D721Med (cell line): ENCODE results near the gene GLMP.

Experiments used
- DNase-seq: peaks from one replicate; pipeline ENCODE4 v3.0.0; 2011; ENCODE audit warnings: low spot score; ENCODE audit not compliant: insufficient read length
- FAIRE-seq: peaks from 2 replicates; lab custom pipeline; 2011; peaks lifted over from hg19 to GRCh38; lab: Jason Lieb, UNC
- CTCF ChIP-seq: IDR thresholded peaks from 2 replicates; pipeline ENCODE4 v1.5.1; 2012; ENCODE audit warnings: mild to moderate bottlenecking, control low read depth; ENCODE audit not compliant: insufficient read depth; ENCODE audit errors: missing control alignments

GLMP gene

GRCh38 chr1:156245451-156246232 lies 49.8 kb downstream of the GLMP start:
- no peak for DNase-seq
- no peak for FAIRE-seq
- no peak for TF ChIP-seq CTCF

GRCh38 chr1:156244712-156245111 lies 50.8 kb downstream of the GLMP start:
- FAIRE-seq (no peak), DNase-seq (no peak)
- TF ChIP-seq CTCF: no peak

- FAIRE-seq (no peak), DNase-seq (no peak)
- TF ChIP-seq CTCF: no peak
These were observed 51.4 kb downstream of the GLMP start for GRCh38 chr1:156244126-156244525.

- FAIRE-seq: no peak
- no peak for TF ChIP-seq CTCF
- no peak for DNase-seq
These were observed 52.7 kb downstream of the GLMP start for GRCh38 chr1:156242738-156243137.
